GM18502 (cell line): ENCODE results near the gene GMFB.
"Not testable (repeated sequence)": the region's sequence is repeated elsewhere in the genome, so short reads cannot be mapped to it uniquely, and the experiment has no call there.

Experiments
- ATAC-seq: cut with Tn5 transposase; IDR thresholded peaks from one replicate; pipeline ENCODE4 v1.9.1; 2021; ENCODE audit warnings: mild to moderate bottlenecking; ENCODE audit not compliant: unreplicated experiment, poor library complexity

Gene GMFB

DNA sequence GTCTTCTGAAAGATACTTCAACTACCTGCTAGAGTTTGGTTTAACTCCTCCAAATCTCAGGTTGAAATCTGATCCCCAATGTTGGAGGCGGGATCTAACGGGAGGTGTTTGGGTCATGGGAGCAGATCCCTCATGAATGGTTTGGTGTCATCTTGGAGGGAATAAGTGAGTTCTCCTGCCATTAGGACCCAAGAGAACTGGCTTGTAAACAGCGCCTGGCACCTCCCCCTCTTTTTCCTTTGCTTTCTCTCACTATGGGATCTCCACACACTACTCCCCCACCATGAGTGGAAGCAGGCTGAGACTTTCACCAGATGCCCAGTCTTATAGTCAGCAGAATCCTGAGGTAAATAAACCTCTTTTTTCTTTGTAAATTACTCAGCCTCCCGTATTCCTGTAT lies 50.1 kb downstream of the GMFB start:
- ATAC-seq, result no peak

DNA sequence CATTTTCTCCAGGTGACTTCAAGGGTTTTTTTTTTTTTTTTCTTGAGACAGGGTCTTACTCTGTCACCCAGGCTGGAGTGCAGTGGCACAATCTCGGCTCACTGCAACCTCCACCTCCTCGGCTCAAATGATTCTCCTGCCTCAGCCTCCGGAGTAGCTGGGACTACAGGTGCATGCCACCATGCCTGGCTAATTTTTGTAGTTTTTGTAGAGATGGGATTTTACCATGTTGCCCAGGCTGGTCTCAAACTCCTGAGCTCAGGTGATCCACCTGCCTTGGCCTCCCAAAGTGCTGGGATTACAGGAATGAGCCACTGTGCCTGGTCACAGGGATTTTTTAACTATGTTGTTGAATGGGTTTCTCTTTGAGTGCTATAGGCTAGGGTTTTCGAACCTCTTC lies 50.8 kb downstream of the GMFB start:
- not testable (repeated sequence) for ATAC-seq

DNA sequence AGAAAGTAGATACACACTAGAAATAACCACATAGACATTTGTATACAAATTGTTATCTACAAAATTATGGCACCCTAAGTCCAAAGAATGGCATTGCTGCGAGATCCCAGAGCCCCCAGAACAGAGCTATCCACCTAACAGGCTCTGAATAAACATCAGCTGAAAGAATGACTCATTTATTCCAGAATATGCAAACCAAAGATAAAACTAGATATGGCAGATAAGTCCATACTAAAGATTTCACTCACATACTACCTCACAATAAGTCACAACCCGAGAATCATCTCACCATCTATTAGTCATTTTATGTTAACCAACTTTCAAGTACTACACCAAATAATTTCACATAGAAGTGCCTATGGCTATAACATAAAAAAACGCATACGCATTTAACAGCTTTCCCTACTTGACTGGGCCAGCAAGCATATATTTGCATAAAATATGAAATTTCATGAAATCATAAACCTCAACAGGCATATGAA lies 53.2 kb downstream of the GMFB start:
- peak; percentile 59 for ATAC-seq

DNA sequence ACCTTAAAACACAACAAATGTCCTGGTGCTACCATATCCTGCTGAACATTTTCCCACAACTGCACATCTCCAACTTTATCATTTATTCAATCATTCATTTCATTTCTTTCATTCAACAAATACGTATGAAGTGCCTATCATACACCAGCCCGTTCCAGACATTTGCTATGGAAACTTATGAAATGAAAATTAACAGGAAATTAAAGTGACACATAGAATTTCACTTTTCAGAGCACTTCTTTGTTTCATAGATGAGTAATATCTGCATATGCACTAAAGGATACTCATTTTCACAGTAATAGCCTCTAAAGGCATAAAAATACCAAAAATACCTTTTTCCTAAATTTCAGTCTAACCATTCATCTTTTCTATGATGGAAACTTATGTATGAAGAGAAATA lies 60.3 kb downstream of the GMFB start:
- no peak for ATAC-seq

DNA sequence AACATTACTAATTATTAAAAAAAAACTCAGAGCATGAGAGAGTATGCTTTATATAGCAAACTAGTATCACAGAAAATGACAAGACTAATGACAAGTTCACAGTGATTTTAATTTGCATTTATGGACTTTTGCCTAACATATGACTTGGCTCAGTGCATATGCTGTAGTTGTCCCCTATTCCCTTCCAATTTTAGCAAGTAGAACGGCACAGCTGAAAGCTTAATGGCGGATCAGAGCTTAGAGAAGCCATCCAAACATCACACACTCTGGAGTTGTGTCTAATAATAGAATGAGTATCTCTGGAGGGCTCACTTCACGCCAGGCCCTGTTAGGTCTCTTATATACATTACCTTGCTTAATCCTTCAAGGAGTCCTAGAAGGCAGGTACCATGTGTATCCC lies 60.9 kb downstream of the GMFB start:
- no peak for ATAC-seq

DNA sequence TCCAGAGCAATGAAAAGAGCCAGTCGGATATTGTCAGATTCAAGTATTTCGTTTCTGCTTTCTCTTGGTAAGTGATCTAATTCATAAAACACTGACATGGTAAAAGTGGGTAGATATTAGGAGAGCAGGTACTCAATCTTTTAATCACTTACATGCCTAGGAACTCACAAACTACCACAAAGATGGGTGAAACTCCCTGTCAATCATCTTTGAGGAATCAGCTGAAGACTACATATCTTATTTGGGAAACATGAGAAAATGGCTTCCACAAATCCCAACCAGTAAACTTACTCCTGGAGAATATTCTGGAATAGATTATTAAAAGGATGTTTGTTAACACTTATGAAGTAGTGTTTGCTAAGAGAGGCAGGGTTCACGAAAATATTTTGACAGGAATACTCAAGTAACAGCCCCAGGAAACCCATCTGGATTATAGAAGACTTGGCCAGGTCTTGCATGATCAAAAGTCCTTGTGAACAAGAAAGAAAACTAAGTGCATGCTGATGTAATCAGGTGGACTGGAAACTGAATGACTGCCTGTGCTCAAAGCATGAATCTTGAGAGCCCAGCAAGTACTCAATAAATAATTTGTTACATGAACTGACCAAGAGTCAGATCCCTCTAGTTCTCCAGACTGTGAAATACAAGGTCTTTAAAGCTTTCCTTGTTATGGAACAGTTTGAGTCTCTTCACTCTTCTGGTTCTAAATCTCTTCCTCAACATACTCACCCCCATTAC lies 63.1 kb downstream of the GMFB start:
- no peak for ATAC-seq

DNA sequence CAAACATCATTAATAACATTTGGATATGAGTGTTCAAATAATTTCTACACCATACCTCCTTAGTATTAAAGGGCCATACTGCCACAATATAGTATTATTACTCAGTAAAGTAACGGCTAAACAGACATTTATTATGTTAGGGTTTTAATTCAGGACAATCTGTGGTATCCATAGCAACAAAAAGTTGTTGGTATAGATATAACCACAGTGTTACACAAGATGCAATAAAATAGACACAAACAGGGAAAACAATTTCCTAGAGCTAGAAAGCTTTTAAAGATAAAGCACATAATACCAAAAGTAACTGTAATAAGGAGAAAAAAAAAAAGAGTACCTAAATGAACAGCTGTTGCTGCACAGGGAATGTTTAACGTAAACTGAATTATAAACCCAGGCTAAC lies 63.7 kb downstream of the GMFB start:
- ATAC-seq, result no peak
